Activated CD8-positive, alpha-beta memory T cell treated with anti-CD3 and anti-CD28 coated beads for 36 hours (primary cell): Measurements from ENCODE around the gene GIMAP2. TPM values are rescaled to one million over a fixed set of nuclear protein-coding genes. Genes with fewer than 3 reads are reported as not detected.
"Not testable (repeated sequence)": the region's sequence is repeated elsewhere in the genome, so short reads cannot be mapped to it uniquely, and the experiment has no call there.

Source experiments
- CTCF ChIA-PET: fragments of 350-600 bp; sonication (Branson Sonifier 250); formaldehyde crosslinking; loops from one replicate; lab custom pipeline; 2021; ENCODE audit warnings: antibody characterized with exemption; lab: Charles Lee
- POLR2A ChIA-PET: fragments of 350-600 bp; sonication (Branson Sonifier 250); formaldehyde crosslinking; loops from one replicate; lab custom pipeline; 2021; ENCODE audit warnings: antibody characterized with exemption; lab: Charles Lee
- total RNA-seq, 2 experiments: library from RNA; stranded (reverse); gene quantifications; one replicate each; pipeline ENCODE4 v1.2.3, GENCODE V29; 2021

Gene GIMAP2
- 10 to 100 TPM; 30.6 to 32.1 TPM for total RNA-seq

- ChIA-PET CTCF (interaction anchor here (1.5 to 1.9 kb wide), 3 partner anchors 32 to 235 kb away, joined by 4 to 7 read pairs (median 5); partner anchors contain the start of gene GIMAP8), POLR2A (interaction anchor here (0.7 to 2.4 kb wide), 6 partner anchors 17 to 170 kb away, joined by 3 to 11 read pairs (median 6); partner anchors contain the start of genes GIMAP1 and GIMAP5)
Measured at GRCh38 chr7:150685219-150686029, at the start of gene GIMAP2. GIMAP2 (plus strand) TSS chr7:150685706; CDS start chr7:150687060, 1,354 bp downstream.

DNA sequence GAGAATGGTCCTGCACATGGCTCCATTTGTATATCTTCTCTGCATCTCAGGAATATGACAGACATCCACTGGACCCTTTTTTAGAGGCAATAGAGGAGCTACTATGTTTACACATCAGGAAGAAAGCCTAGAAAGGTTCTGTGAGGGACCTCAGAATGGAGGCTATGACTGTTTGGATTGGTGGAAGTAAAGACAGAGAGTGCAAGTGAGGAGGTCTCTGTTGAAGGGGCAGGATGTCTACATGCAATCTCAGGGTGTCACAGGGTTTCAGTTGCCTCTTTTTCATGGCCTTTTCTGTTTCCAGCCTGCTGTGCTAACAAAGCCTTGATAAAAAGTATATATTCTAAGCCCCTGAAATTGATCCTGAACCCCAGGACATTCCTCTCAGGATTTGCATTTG is 43.7 kb upstream of the GIMAP2 start:
- ChIA-PET POLR2A (no interaction called here), CTCF (no interaction called here)

DNA sequence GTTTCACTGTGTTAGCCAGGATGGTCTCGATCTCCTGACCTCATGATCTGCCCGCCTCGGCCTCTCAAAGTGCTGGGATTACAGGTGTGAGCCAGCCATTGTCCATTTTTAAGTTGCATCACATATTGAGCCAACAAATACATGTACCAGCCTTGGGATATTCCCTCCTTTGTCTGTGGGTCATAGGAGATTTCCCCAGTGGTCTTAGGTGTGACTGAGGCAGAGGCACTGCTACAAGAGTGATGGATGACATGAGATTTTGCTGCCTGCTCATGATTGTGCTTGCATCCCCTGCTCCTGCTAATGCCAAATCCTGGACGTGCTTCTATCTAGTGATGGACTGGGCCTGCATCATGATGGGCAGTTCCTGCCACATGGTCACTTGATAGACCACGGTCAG is 42.6 kb upstream of the GIMAP2 start:
- POLR2A ChIA-PET, result no interaction called here
- CTCF ChIA-PET, result no interaction called here

DNA sequence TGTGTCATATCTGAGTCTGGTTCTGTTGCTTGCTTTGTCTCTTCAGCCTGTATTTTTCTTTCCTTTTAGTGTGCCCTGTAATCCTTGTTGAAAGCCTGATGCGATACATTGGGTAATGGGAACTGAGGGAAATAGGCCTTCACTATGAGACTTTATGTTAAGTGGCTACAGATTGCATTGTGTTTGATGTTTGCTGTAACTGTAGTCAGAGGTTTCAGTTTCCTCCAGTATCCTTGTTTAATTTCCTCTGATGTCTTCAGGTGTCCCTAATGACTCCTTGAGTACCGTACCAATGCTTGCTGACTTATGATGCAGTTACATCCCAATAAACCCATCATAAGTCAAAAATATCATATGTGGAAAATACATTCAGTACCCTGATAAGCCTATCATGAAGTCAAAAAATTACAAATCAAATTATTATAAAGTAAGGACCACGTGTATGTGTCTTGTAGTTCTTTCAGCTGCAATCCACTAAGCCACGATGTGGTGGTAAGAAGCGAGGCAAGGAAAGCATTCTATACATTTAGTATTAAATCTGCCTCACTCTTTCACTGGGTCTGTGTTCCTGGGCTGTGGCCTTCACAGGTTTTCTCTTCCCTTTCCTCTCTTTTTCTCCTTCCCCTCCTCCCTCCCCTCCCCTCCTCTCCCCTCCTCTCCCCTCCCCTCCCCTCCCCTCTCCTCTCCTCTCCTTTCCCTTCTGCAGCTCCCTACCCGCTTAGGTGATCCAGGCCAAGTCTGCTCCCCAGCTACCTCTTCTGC is 40.1 kb upstream of the GIMAP2 start:
- CTCF ChIA-PET, result no interaction called here
- POLR2A ChIA-PET, result no interaction called here

- ChIA-PET POLR2A (no interaction called here), CTCF (no interaction called here)
Measured at GRCh38 chr7:150648353-150649079, 37.0 kb upstream of the GIMAP2 start.

DNA sequence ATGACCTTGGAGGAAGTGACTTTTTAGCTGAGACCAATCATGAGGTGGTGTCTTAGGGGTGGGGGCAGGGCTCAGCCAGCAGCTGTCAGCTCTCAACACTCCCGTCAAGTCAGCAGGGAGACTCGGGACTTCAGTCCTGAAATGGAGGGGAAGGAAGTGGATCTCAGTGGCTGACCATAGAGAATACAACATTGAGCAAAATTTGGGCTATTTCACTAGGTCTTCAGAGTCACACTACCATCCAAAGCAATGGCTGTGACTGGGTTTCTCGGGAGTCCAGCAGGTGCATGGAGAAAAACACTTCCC is 36.5 kb upstream of the GIMAP2 start:
- ChIA-PET POLR2A (no interaction called here), CTCF (no interaction called here)

DNA sequence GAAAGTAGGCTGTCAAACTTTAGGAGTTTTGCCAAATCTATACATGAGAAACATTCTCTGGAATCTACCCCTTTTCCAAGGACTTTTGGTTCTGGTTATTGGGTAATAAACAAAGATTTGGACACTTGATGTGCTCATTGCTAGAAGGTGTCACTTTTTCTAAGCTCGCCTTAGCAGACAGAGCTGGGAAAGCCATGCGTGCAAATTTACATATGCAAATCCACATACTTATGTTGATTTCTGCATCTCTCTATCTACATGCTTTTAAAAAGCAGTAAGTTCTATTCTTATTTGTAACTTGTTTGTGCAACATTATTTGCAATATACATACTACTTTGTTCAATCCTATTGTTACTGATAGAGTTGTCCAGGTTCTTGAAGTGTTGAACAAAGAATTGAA is 30.8 kb upstream of the GIMAP2 start:
- POLR2A ChIA-PET, result no interaction called here

DNA sequence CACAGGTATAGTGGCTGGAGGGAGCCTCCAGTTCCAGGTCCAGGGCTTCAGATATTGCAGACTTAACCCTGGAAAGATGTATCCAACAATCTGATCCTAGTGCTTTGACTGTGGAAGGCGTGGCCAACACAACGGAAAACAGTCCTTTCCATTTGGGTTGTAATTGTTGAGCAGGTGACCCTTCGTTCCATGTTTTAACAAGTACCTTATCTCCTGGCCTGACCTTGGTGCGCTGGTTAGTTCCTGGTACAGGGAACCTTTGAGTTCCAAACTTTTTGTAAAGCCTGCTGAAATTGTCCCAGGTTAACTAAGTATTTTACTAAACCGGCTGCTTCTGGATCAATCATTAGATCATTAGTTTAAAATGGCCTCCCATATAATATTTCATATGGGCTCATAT is 29.5 kb upstream of the GIMAP2 start:
- ChIA-PET POLR2A (no interaction called here), CTCF (no interaction called here)

More for the DNA sequence above, 30.8 kb upstream of the GIMAP2 start:
- CTCF ChIA-PET, result no interaction called here

DNA sequence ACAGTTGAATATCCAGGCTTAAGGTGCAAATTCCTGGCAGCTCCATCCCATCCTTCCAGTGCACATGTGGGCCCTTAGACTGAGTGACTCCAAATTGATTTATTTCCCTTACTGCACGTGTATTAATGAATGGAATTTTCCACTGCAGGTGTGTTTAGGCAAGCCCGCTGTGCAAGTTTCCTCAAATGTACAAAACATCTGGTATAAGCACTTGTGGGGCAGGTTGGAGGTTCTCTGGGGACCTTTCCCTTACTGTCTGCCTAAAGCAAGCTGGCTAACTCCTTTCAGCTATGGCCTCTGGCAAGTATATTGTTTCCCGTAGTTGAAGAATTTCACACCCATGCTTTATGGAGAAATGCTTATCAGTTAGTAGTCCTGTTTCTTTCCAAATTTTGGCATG is 28.0 kb upstream of the GIMAP2 start:
- CTCF ChIA-PET, result interaction anchor here (1.5 kb wide), 1 partner anchor 209 kb away, joined by 3 read pairs; no protein-coding TSS in a partner anchor
- POLR2A ChIA-PET, result no interaction called here

DNA sequence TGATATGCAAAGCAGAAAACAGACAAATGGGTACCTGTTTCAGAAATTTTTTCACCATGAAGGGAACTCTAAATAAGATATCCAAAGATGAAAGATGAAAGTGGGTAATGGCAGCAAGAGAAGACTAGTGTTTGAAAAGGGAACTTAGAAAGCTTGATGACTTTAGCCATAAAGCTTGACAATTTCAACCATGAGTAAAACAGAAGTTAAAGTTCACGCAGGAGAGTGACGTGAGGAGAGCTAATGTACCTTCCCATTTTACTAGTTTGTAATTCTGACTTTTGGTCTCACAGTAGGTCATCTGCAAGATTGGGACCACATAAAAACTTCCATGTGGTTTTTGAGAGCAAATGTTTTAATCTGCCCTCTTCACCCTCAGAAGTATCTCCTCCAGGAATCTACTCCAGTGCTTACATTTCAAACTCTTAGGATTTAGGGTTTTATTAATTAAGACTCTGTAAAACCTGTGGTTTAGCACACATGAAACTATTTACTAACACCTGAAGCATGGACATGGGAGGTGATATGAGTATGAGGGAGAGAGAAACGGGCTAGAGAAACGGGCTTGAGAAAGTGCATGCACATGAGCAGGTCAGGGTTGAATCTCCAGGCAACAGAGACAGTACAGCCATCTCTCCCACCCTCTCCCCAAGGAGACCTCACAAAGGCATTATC is 24.4 kb upstream of the GIMAP2 start:
- POLR2A ChIA-PET, result no interaction called here
- CTCF ChIA-PET, result no interaction called here

- CTCF ChIA-PET, POLR2A ChIA-PET: not testable (repeated sequence)
Measured at GRCh38 chr7:150662821-150663220, 22.7 kb upstream of the GIMAP2 start.

DNA sequence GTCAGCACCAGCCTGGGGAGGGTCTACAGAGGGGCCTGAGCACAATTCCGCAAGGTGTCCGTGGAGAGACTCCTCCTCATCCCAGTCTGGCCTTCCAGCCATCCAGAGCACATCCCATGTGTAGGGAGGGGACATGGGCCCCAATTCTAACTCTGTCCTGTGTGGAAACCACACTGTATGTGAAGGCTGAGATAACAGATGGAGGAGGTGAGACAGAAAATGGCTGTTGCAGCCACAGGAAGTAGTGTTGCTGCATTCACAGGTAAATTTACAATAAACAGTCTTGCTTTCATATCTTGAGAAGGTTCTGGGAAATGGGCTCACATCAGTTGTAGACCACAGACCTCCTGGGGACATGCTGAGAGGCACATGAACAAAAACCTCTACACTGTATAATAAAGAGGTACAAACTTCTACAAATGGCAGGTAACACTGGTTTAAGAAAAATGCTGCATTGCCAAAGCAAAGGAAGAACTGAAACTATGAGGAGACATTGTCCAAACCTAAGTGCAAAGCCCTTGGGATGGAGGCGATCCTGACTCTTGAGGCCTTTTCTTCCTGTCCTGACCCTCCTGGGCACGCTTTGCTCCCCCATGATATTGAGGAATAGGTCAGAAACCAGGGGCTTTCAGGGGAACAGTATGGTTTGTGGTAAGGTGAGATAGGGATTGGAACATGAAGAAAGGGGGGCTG is 21.6 kb upstream of the GIMAP2 start:
- ChIA-PET CTCF (no interaction called here), POLR2A (interaction anchor here (0.6 to 0.7 kb wide), 2 partner anchors 142 to 418 kb away, joined by 3 to 4 read pairs; no protein-coding TSS in a partner anchor)

DNA sequence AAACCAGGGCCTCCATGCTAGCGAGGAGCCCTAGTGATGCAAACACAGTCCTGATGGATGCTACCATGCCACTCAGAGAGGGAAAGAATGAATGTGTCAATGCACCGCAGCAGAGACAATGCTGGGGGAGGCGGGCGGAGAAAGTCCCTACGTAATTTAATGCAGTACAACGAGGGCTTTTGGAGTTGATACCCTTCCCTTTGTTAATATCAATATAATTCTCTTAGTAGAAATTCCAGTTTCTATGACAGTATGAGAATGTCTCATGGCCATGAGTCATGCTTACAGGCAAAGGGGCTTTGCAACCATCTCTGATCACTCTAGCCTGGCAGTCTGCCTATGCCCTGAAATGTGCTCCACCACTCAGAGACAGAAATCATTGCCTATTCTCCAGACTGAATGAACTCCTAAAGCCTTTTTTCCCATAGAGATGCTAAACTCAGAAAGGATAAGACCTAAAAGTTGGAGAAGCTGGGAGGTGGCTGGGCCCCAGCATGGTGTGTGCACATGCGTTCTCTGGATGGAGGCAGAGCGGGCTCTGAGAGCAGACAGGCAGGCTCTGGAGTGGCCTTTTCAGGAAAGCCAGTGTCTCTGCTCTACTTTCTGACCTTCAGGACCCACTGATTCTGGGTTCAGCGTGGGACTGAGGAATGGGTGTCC is 20.3 kb upstream of the GIMAP2 start:
- ChIA-PET POLR2A (interaction anchor here (1.1 to 1.4 kb wide), 3 partner anchors 67 to 214 kb away, joined by 3 read pairs; no protein-coding TSS in a partner anchor), CTCF (interaction anchor here (0.9 to 1.5 kb wide), 5 partner anchors 15 to 216 kb away, joined by 3 to 5 read pairs (median 3); no protein-coding TSS in a partner anchor)

GRCh38 chr7:150665896-150666295 is 19.6 kb upstream of the GIMAP2 start:
- ChIA-PET POLR2A (interaction anchor here (0.6 to 1.4 kb wide), 4 partner anchors 67 to 215 kb away, joined by 3 read pairs; no protein-coding TSS in a partner anchor), CTCF (interaction anchor here (0.9 to 1.5 kb wide), 6 partner anchors 16 to 217 kb away, joined by 3 to 5 read pairs (median 3); partner anchors contain the start of gene GIMAP5)

DNA sequence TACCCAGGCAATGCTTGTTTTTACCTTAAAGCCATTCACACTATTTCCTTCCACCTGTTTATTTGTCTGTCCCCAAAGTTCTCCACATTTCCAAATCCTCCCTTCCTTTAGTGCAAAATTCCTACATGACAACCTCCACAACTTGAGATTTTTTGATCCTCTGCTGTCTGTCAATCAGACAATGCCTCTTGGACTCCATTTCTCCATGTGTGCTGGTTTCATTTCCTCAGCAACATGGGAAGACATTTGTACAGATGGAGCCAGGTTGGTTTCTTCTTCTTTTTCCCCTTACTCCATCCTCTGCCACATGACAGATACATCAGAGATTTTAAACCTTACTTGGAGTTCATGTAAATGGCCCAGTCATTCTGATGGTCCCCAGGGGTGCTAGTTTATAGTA is 19.1 kb upstream of the GIMAP2 start:
- ChIA-PET CTCF (interaction anchor here (0.9 to 1.5 kb wide), 6 partner anchors 16 to 217 kb away, joined by 3 to 5 read pairs (median 3); partner anchors contain the start of gene GIMAP5), POLR2A (interaction anchor here (0.6 to 1.4 kb wide), 8 partner anchors 19 to 310 kb away, joined by 3 read pairs; partner anchors contain the start of genes GIMAP1, GIMAP2 and GIMAP4)

DNA sequence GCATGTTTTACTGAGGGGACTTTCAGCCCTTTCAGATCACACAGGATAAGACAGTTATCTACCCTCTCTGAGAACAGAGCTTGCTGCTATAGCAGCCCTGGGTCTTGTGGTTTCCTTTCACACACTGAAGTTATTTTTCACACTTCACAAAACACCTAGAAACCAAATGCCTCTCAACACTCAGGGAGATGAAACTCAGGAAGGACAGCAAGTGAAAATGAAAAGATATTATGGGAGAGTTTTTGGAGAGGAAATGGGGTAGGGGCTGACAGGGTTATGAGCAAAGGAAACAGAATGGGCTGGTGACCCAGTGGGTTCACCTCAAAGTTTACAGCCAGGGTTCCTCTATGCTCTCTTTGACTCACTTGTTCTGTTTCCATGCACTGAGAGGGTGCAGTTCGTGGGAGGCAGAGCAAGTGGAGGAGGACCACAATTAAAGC is 17.0 kb upstream of the GIMAP2 start:
- CTCF ChIA-PET, result interaction anchor here (1.2 to 1.8 kb wide), 4 partner anchors 32 to 219 kb away, joined by 3 to 5 read pairs (median 4); no protein-coding TSS in a partner anchor
- POLR2A ChIA-PET, result interaction anchor here (0.9 to 1.5 kb wide), 4 partner anchors 17 to 87 kb away, joined by 4 to 8 read pairs (median 5); partner anchors contain the start of genes GIMAP1 and GIMAP2

DNA sequence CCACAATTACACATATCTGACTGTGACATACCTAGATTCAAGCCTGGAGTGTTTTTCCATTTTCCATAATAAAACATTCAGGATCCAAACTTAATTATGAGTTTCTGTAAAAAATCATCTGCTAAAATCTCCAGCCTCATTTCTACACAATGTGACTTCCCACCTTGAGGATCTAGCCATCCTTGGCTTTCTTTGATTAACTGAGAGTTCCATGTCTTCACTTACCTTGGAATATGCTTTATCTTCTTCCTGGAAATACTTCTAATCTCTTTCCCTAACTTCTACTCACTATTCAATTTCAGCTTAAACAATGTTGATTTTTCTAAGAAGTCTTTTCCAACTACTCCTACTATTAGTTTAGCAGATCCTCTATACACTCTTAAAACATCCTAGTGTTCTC is 16.5 kb upstream of the GIMAP2 start:
- POLR2A ChIA-PET, result interaction anchor here (1.1 to 1.5 kb wide), 3 partner anchors 17 to 87 kb away, joined by 4 to 8 read pairs (median 6); partner anchors contain the start of genes GIMAP1 and GIMAP2
- CTCF ChIA-PET, result interaction anchor here (1.2 to 1.8 kb wide), 4 partner anchors 32 to 220 kb away, joined by 3 to 5 read pairs (median 4); no protein-coding TSS in a partner anchor
